Right lobe of liver (tissue), 4 donors: ENCODE data around the gene NCK2.

Source experiments
- CTCF ChIP-seq, 4 donors: fragments of 200-600 bp in 3 of 4; fragments of 450-650 bp in 1 of 4; IDR thresholded peaks; one replicate each; pipeline versions ENCODE4 v1.5.1 to v1.8.0; 2016 to 2022; ENCODE audit warnings: antibody characterized with exemption in 4 of 4, mild to moderate bottlenecking in 2 of 4
- POLR2A ChIP-seq: fragments of 450-650 bp; IDR thresholded peaks from one replicate; pipeline ENCODE4 v1.6.1; 2017; ENCODE audit warnings: antibody characterized with exemption, mild to moderate bottlenecking
- donor health status: DM: no; HTN: no; CAD: no.
- donor health status: DM: no; HTN: no; CAD: no.
- donor health status: DM: no; HTN: yes; CAD: no.

GRCh38 chr2:105813405-105813804, 68.7 kb downstream of the NCK2 start:
- TF ChIP-seq POLR2A: no peak
- no peak for TF ChIP-seq CTCF (IDR thresholded peaks at IDR 0.05)
